Measurements from ENCODE around the gene POLR1A. TPM values are rescaled to one million over a fixed set of nuclear protein-coding genes. Genes with fewer than 3 reads are reported as not detected.

POLR1A gene
- total and polyA plus RNA-seq, 2 of the 8 experiments (the other 6 are each of a cell fraction or from before 2014, with no cell fraction given) = 8.9 to 58.1 TPM

DNA sequence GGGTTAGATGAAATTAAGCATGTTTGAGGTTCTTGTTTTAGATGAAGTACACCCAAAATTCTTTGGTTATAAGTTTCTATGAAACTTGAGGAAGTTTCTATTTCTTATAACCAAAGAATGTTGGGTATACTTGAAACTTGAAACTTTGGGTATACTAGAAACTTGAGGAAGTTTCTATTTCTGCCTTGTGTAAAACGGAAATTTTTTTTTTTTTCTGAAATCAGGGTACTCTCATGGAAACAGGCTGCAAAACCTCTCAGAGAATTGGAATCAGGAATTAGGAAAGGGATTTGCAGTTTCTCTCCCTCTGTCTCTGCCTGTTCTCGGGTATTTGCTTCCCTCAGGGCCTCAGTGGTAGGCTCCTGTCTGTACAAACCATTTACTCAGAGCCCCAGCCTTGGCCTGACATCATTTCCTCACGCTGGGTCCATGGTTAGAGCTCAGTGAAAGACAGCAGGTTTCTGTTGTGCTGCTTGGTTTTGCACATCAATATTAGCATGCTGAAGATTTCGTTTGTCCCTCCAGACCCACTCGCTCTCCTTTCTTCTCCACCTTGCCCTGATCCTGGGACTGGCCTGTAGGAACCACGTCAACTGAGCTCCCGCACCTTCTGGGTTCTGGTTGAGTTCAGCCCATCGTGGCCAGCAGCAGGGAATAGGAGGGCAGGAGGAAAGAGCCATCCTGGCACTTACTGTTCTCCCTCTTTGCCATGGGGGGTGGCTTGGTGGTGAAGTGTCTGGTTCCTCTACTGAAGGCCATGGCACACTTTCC lies 106.4 kb downstream of the POLR1A start (continued):
- TF ChIP-seq HDAC6 (IDR thresholded peaks at IDR 0.05; ENCODE audit: low read depth, low read length) (no peak), YY1 (IDR thresholded peaks at IDR 0.05; ENCODE audit: low read depth, low read length) (no peak), KDM1A (IDR thresholded peaks at IDR 0.05; ENCODE audit: borderline replicate concordance, low read length) (no peak), CEBPB (IDR thresholded peaks at IDR 0.05; ENCODE audit: low read depth, low read length) (no peak), SIX5 (IDR thresholded peaks at IDR 0.05; ENCODE audit: low read depth, low read length) (no peak)

Data from H1 (cell line).